ENCODE results near the gene RASSF7.

- no peak for TF ChIP-seq CTCF (IDR thresholded peaks at IDR 0.05 in 4 of 5, conservative IDR thresholded peaks at IDR 0.05 in 1 of 5)
- peak; percentile 36 to 52 for TF ChIP-seq POLR2A (IDR thresholded peaks at IDR 0.05)
These were observed 26.2 kb upstream of the RASSF7 start for GRCh38 chr11:534396-535209.
